K562 (cell line): ENCODE results near the gene RNASE4. TPM values are rescaled to one million over a fixed set of nuclear protein-coding genes. Genes with fewer than 3 reads are reported as not detected.

Experiments used
- ATAC-seq: fragments of 200-7000 bp; cut with Tn5 transposase; 3 replicates; pipeline ENCODE4 v1.9.1; 2020; ENCODE audit warnings: moderate library complexity
- BruUV-seq: library from RNA; stranded (reverse); fragments of 400-500 nt; replicated peaks from 2 replicates; lab custom pipeline; 2021; lab: Mats Ljungman, UMichigan
- CTCF ChIA-PET: fragments of 300-600 bp; formaldehyde crosslinking; extraction: SDS; loops from one replicate; lab custom pipeline; 2021; ENCODE audit warnings: low intra/inter-chr PET ratio; lab: Yijun Ruan, JAX
- POLR2A ChIA-PET: fragments of 300-600, 350-650 bp; sonication (Branson Sonifier 250); formaldehyde crosslinking; extraction: SDS; loops from one replicate; lab custom pipeline; 2021; ENCODE audit warnings: antibody characterized with exemption, inconsistent platforms; lab: Yijun Ruan, JAX
- DNase-seq, 4 experiments: peaks; one replicate each; pipeline versions ENCODE4 v3.0.0 to v3.0.0-alpha.2; 2011 to 2018; ENCODE audit warnings: low spot score in 3 of 4, mixed read lengths in 3 of 4; ENCODE audit errors: extremely low read depth in 1 of 4
- FAIRE-seq: peaks from 2 replicates; lab custom pipeline; 2011; peaks lifted over from hg19 to GRCh38; lab: Jason Lieb, UNC
- H2AFZ ChIP-seq: 2 replicates; pipeline ENCODE4 v1.6.0; 2011; ENCODE audit warnings: low read depth, low read length, control low read depth, inconsistent platforms
- H3K27ac ChIP-seq: fragments of 200-600 bp; 3 replicates; pipeline ENCODE4 v1.8.0; 2011; ENCODE audit warnings: low read depth, mild to moderate bottlenecking, control low read depth, inconsistent platforms, low read length, moderate library complexity, mixed read lengths; ENCODE audit errors: extremely low read depth
- H3K27me3 ChIP-seq, 2 experiments: fragments of 300-600 bp in 1 of 2; 2 replicates in 1 of 2; 3 replicates in 1 of 2; pipeline versions ENCODE4 v1.6.0 to v1.8.0; 2011; ENCODE audit warnings: inconsistent platforms in 2 of 2, low read length in 2 of 2, mild to moderate bottlenecking in 1 of 2, mixed read lengths in 1 of 2, moderate library complexity in 1 of 2; ENCODE audit not compliant: control insufficient read depth in 2 of 2, insufficient read depth in 2 of 2
- H3K36me3 ChIP-seq: fragments of 300-600 bp; 3 replicates; pipeline ENCODE4 v1.8.0; 2011; ENCODE audit warnings: mild to moderate bottlenecking, low read length, inconsistent platforms; ENCODE audit not compliant: control insufficient read depth, insufficient read depth
- H3K4me1 ChIP-seq, 2 experiments: fragments of 200-600 bp in 1 of 2; replicated peaks in 1 of 2; 2 replicates in 1 of 2; 3 replicates in 1 of 2; pipeline versions ENCODE4 v1.5.1 to v1.8.0; 2011; ENCODE audit warnings: inconsistent platforms in 2 of 2, low read length in 2 of 2, mild to moderate bottlenecking in 1 of 2, mixed read lengths in 1 of 2, moderate library complexity in 1 of 2; ENCODE audit not compliant: control insufficient read depth in 2 of 2, insufficient read depth in 2 of 2
- H3K4me2 ChIP-seq: 2 replicates; pipeline ENCODE4 v1.6.1; 2011; ENCODE audit warnings: low read length, control low read depth, inconsistent platforms, mixed read lengths; ENCODE audit not compliant: insufficient read depth
- H3K4me3 ChIP-seq: fragments of 200-600 bp; sonication (generic), shearing (Covaris generic); 2 replicates; pipeline ENCODE4 v1.5.1; 2016; ENCODE audit warnings: control low read depth, inconsistent platforms
- H3K79me2 ChIP-seq: fragments of 200-600 bp; 3 replicates; pipeline ENCODE4 v1.8.0; 2011; ENCODE audit warnings: low read length, inconsistent platforms; ENCODE audit not compliant: control insufficient read depth, insufficient read depth
- H3K9ac ChIP-seq, 2 experiments: 2 replicates each; pipeline versions ENCODE4 v1.6.0 to v1.6.1; 2011; ENCODE audit warnings: low read depth in 2 of 2, low read length in 2 of 2, control low read depth in 1 of 2, inconsistent platforms in 1 of 2, mild to moderate bottlenecking in 1 of 2, mixed read lengths in 1 of 2; ENCODE audit not compliant: insufficient read depth in 1 of 2
- H3K9me1 ChIP-seq: one replicate; pipeline ENCODE4 v1.6.0; 2011; ENCODE audit warnings: inconsistent platforms, mild to moderate bottlenecking, low read length, moderate library complexity; ENCODE audit not compliant: control insufficient read depth, insufficient read depth
- H3K9me3 ChIP-seq: replicated peaks from 2 replicates; pipeline ENCODE4 v1.5.1; 2011; ENCODE audit warnings: low read depth, low read length, inconsistent platforms; ENCODE audit not compliant: control insufficient read depth, insufficient read depth
- H4K20me1 ChIP-seq: replicated peaks from 2 replicates; pipeline ENCODE4 v1.6.1; 2011; ENCODE audit warnings: low read length, inconsistent platforms, mixed read lengths; ENCODE audit not compliant: control insufficient read depth, insufficient read depth
- BDP1 ChIP-seq: IDR thresholded peaks from 3 replicates; pipeline ENCODE4 v1.6.1; 2011; ENCODE audit not compliant: insufficient read length, insufficient read depth
- CCAR2 ChIP-seq: fragments of 200-400 bp; formaldehyde crosslinking; IDR thresholded peaks from 2 replicates; pipeline ENCODE4 v1.6.1; 2017; ENCODE audit warnings: mild to moderate bottlenecking, low read depth, low read length
- CEBPB ChIP-seq: fragments of 450-650 bp; IDR thresholded peaks from 2 replicates; pipeline ENCODE4 v1.6.1; 2016; ENCODE audit warnings: missing genetic modification characterization, missing compliant biosample characterization
- CREB5 ChIP-seq: fragments of 250-450 bp; sonication (Bioruptor Pico); IDR thresholded peaks from 2 replicates; pipeline ENCODE4 v1.5.0; 2020; ENCODE audit warnings: mild to moderate bottlenecking
- DDX20 ChIP-seq: fragments of 450-650 bp; IDR thresholded peaks from 2 replicates; pipeline ENCODE4 v1.6.1; 2016; ENCODE audit warnings: missing genetic modification characterization, low read depth, mild to moderate bottlenecking, missing compliant biosample characterization, moderate library complexity
- JUNB ChIP-seq: fragments of 450-650 bp; formaldehyde crosslinking; conservative IDR thresholded peaks from 2 replicates; pipeline ENCODE4 v1.4.0; 2020; ENCODE audit warnings: mild to moderate bottlenecking
- RBM39 ChIP-seq: fragments of 200-400 bp; formaldehyde crosslinking; optimal IDR thresholded peaks from 2 replicates; pipeline ENCODE3; 2018; ENCODE audit warnings: low read depth, low read length
- RFX7 ChIP-seq: fragments of 250-450 bp; sonication (Bioruptor Pico); IDR thresholded peaks from 2 replicates; pipeline ENCODE4 v1.5.1; 2021; ENCODE audit warnings: mild to moderate bottlenecking
- THRA ChIP-seq: fragments of 450-650 bp; IDR thresholded peaks from 2 replicates; pipeline ENCODE4 v1.6.1; 2017; ENCODE audit warnings: mild to moderate bottlenecking, moderate library complexity
- THRB ChIP-seq: fragments of 450-650 bp; formaldehyde crosslinking; conservative IDR thresholded peaks from 2 replicates; pipeline ENCODE4 v1.4.0; 2022; ENCODE audit warnings: mild to moderate bottlenecking, missing genetic modification characterization
- ZNF23 ChIP-seq: fragments of 250-450 bp; sonication (Bioruptor Pico); IDR thresholded peaks from 2 replicates; pipeline ENCODE4 v1.4.0; 2020; ENCODE audit warnings: mild to moderate bottlenecking
- ZNF395 ChIP-seq: fragments of 200-800 bp; sonication (Bioruptor generic); IDR thresholded peaks from 2 replicates; pipeline ENCODE4 v1.6.1; 2017; ENCODE audit warnings: missing genetic modification characterization, missing compliant biosample characterization
- ZNF398 ChIP-seq: fragments of 250-450 bp; sonication (Bioruptor Pico); IDR thresholded peaks from 2 replicates; pipeline ENCODE4 v1.8.0; 2021; ENCODE audit warnings: moderate library complexity, mild to moderate bottlenecking, inconsistent platforms
- ZNF644 ChIP-seq: fragments of 200-800 bp; sonication (Bioruptor generic); IDR thresholded peaks from 2 replicates; pipeline ENCODE4 v1.6.1; 2016; ENCODE audit warnings: low read depth, missing genetic modification characterization, missing compliant biosample characterization
- WGBS: fragments of 100-300 bp; shearing (Covaris generic); methylation state at CpG from one replicate; pipeline ENCODE4 v1.1.6; 2016; ENCODE audit warnings: low coverage, mixed read lengths; ENCODE audit not compliant: insufficient coverage; ENCODE audit errors: missing lambda C conversion rate; 5-methylcytosine and 5-hydroxymethylcytosine counted together
- in situ Hi-C: fragments of 300-500 bp; cut with MboI; formaldehyde crosslinking; loops from 4 replicates; pipeline ENCODE4 v1.15.0; 2018; ENCODE audit warnings: inconsistent platforms, mixed read lengths
- intact Hi-C: fragments of 100-400 bp; cut with micrococcal nuclease; formaldehyde crosslinking; loops from 2 replicates; pipeline ENCODE4 v1.14.2; 2022
- polyA plus RNA-seq, 8 experiments: library from polyadenylated mRNA; depleted of rRNA in 4 of 8; stranded (reverse) in 5 of 8; unstranded in 3 of 8; fragments of >200 nt; fragmentation: Nextera tagmentation in 2 of 8; fragmentation: Illumina TruSeq in 1 of 8; extraction: Ambion mirVana in 2 of 8; extraction: Trizol in 1 of 8; gene quantifications; 2 replicates each; pipeline versions ENCODE4 v1.2.1 to v1.2.3, GENCODE V29; 2011 to 2014; ENCODE audit warnings: inconsistent platforms in 1 of 8, missing spikeins in 1 of 8
- total RNA-seq, 7 experiments: library from RNA; depleted of rRNA in 6 of 7; stranded (reverse); fragments of >200 nt in 6 of 7; fragmentation: Illumina TruSeq in 2 of 7; extraction: Trizol in 2 of 7; gene quantifications; 2 replicates each; pipeline versions ENCODE4 v1.2.1 to v1.2.3, GENCODE V29; 2011 to 2021; ENCODE audit warnings: low replicate concordance in 1 of 7

Gene RNASE4
- total and polyA plus RNA-seq, 9 of the 15 experiments (the other 6 are each of a cell fraction or from before 2014, with no cell fraction given): 0.09 to 0.22 (median 0.13) TPM; not detected in 2

- ATAC-seq: peak; percentile 94
- Histone ChIP-seq H2AFZ (peak overlapping the region; percentile 44), H3K4me2 (peak overlapping the region; percentile 64), H3K9me3 (no peaks in the 10 kb centered on the region), H3K27me3 (peaks cover 3 to 6% of the 10 kb centered on the region in 2 experiments; a peak in 3 of 5 replicates), H4K20me1 (no peaks in the 10 kb centered on the region), H3K9me1 (no peaks in the 10 kb centered on the region), H3K4me3 (no peak overlapping the region), H3K36me3 (no peaks in the 10 kb centered on the region), H3K4me1 (peaks cover 0 to 9% of the 10 kb centered on the region in 2 experiments; a peak in 2 of 5 replicates), H3K27ac (no peak overlapping the region), H3K79me2 (no peaks in the 10 kb centered on the region), H3K9ac (no peak overlapping the region)
- WGBS: 12% methylated on average over 6 of the region's 6 CpGs
- DNase-seq: peak; percentile 34 to 83 (median 56)
- intact Hi-C loops (loop anchor here (1.0 to 5.0 kb wide), 6 partner anchors 61 to 340 kb away; no protein-coding TSS in a partner anchor), in situ Hi-C loops (no loop called here)
- ChIA-PET CTCF (interaction anchor here (0.5 to 3.0 kb wide), 9 partner anchors 20 to 308 kb away, joined by 3 to 42 read pairs (median 3); no protein-coding TSS in a partner anchor), POLR2A (no interaction called here)
- FAIRE-seq: peak; percentile 96
- no TSS peak for BruUV-seq
- TF ChIP-seq CREB5 (CRISPR knock-in tag): no peak
- TF ChIP-seq ZNF398: no peak
- TF ChIP-seq DDX20: no peak
- no peak for TF ChIP-seq CEBPB (tag)
- no peak for TF ChIP-seq ZNF644 (tag)
- TF ChIP-seq JUNB (CRISPR knock-in tag): no peak
- TF ChIP-seq THRB (CRISPR knock-in tag): no peak
- TF ChIP-seq THRA: no peak
- no peak for TF ChIP-seq ZNF395
- TF ChIP-seq RBM39: no peak
- TF ChIP-seq BDP1: no peak
- no peak for TF ChIP-seq RFX7 (CRISPR knock-in tag)
- no peak for TF ChIP-seq ZNF23 (CRISPR knock-in tag)
- TF ChIP-seq CCAR2: no peak
Observed at GRCh38 chr14:20697273-20698017, 13.1 kb downstream of the RNASE4 start.
